ENCODE measurements around the gene RARRES2.
"Not testable (repeated sequence)": the region's sequence is repeated elsewhere in the genome, so short reads cannot be mapped to it uniquely, and the experiment has no call there.

The RARRES2 gene

GRCh38 chr7:150341263-150342120, at the start of gene RARRES2:
Gene RARRES2 (minus strand): TSS chr7:150341629. CDS start chr7:150340609, 1,020 bp downstream.
- peak; percentile 81 for DNase-seq (ENCODE audit: low spot score)

GRCh38 chr7:150390205-150390604, 48.8 kb upstream of the RARRES2 start:
- DNase-seq (ENCODE audit: low spot score) = no peak

- no peak for DNase-seq (ENCODE audit: low spot score)
Observed at GRCh38 chr7:150389532-150389816, 48.0 kb upstream of the RARRES2 start.

DNA sequence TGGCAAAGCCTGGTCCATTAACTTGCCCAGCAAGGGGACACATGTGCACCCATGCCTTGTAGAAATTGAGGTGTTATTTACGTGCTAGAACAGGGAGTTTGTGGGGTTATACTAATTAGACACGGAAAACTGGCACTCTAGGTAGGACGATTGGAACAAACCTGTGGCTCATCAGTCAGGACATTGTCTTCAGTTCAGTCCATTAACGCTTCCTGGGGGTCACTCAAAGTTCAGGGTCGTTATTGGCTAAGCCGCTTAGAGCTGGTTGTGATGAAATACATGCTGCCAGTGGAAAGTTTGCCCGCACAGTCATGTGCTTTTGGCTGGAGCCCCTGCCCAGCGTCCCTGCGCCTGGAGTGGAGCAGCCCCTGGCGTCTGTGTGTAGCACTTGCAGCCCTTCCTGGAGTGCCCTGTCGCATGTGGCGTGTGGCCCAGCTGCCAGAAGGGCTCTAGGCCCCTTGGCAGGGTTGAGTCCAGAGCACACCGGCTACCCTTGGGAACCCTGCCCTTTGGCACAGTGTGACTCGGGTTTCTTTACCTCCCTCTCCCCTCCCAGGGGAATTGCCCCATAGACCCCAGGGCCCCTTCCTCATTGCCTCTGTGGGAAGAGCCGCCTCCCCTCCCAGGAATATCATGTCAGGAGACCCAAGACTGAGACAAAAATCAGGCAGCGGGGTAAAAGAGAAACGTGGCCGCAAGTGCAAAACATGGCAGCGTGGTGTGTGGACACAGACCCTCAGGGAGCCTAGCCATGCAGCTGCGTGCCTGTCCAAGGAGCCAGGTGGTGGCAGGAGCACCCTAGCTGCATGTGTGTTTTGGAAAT, 47.5 kb upstream of the RARRES2 start:
- no peak for DNase-seq (ENCODE audit: low spot score)

- no peak for DNase-seq (ENCODE audit: low spot score)
Observed at GRCh38 chr7:150388306-150388705, 46.9 kb upstream of the RARRES2 start.

DNA sequence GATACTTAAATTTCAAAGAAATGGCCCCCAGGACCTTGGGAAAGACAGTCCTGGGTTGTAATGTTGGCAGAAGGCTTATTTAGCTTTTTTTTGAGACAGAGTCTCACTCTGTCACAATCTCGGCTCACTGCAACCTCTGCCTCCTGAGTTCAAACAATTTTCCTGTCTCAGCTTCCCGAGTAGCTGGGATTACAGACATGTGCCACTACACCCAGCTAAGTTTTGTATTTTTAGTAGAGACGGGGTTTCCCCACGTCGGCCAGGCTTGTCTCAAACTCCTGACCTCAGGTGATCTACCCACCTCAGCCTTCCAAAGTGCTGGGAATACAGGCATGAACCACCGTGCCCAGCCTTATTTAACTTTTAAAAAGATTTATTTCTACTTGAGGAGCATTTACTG, 44.5 kb upstream of the RARRES2 start:
- not testable (repeated sequence) for DNase-seq (ENCODE audit: low spot score)

DNA sequence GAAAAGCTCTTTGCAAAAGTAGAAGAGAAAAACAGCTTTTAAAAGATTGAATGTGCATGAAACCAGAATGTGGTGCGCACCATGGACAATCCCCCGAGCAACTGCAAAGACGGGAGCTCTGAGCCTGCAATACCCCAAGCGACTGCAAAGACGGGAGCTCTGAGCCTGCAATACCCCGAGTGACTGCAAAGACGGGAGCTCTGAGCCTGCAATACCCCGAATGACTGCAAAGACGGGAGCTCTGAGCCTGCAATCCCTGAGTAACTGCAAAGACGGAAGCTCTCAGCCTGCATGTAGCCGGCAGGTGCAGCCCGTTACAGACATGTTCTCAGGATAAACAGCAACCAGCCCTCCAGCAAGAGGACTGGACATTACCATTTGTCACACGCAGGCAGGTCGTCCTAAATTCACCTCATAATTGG, 43.9 kb upstream of the RARRES2 start:
- DNase-seq (ENCODE audit: low spot score) = no peak

GRCh38 chr7:150384406-150385301, 43.2 kb upstream of the RARRES2 start:
- no peak for DNase-seq (ENCODE audit: low spot score)

GRCh38 chr7:150383710-150384397, 42.4 kb upstream of the RARRES2 start:
- DNase-seq (ENCODE audit: low spot score) = peak; percentile 82

DNA sequence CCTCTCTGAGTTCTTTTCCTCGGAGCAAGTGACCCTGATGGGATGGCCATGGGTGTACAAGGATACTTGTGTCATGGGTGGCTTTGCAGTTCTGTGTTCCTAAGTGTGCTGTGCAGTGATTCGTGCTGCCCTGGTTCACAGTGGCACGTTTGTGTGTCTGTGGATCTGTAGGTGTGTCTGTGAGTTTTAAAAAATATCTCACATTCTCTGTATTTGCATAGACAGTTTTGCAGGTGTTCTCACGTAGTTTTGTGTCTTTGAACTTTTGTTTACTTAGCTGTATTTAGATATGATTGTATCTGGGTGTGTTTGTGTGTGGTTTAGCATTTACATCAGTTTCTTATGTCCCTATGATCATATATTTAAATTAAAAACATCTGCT, 41.4 kb upstream of the RARRES2 start:
- DNase-seq (ENCODE audit: low spot score) = no peak

GRCh38 chr7:150382123-150382843, 40.9 kb upstream of the RARRES2 start:
- no peak for DNase-seq (ENCODE audit: low spot score)

DNA sequence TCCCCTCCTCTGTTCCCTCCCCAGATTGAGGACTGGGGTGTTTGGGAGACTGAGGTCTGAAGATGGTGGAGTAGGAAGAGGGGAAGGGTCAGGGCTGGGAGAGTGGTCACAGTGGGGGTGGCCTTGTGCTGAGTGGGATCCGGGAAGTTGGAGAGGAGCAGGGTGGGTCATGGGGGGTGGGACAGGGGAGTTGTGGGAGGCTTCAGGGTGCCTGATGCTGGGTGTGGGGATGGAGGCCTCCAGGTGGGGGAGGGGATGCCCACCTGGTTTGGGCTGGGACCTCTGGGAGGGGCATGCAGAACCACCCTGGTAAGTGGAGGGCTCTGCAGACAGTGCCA, 40.3 kb upstream of the RARRES2 start:
- no peak for DNase-seq (ENCODE audit: low spot score)

- no peak for DNase-seq (ENCODE audit: low spot score)
Observed at GRCh38 chr7:150381096-150381495, 39.7 kb upstream of the RARRES2 start.

- no peak for DNase-seq (ENCODE audit: low spot score)
Observed at GRCh38 chr7:150380463-150380862, 39.0 kb upstream of the RARRES2 start.

- no peak for DNase-seq (ENCODE audit: low spot score)
Observed at GRCh38 chr7:150379441-150380379, 38.3 kb upstream of the RARRES2 start.

- peak; percentile 97 for DNase-seq (ENCODE audit: low spot score)
Observed at GRCh38 chr7:150378853-150379440, 37.5 kb upstream of the RARRES2 start, which contains the start of gene ZNF775. Gene ZNF775 (plus strand): TSS chr7:150379330. CDS start chr7:150388471, 9,141 bp downstream.

GRCh38 chr7:150378115-150378852, 36.9 kb upstream of the RARRES2 start:
- no peak for DNase-seq (ENCODE audit: low spot score)

GRCh38 chr7:150377635-150378034, 36.2 kb upstream of the RARRES2 start:
- DNase-seq (ENCODE audit: low spot score) = no peak

- no peak for DNase-seq (ENCODE audit: low spot score)
Observed at GRCh38 chr7:150377196-150377595, 35.8 kb upstream of the RARRES2 start.
